Stimulated activated CD4-positive, alpha-beta T cell treated with anti-CD3 and anti-CD28 coated beads, Interleukin-2, amount 100 ng/mL, for 4 hours (primary cell): ENCODE measurements around the gene ISLR.

Source experiments
- DNase-seq: peaks from one replicate; pipeline ENCODE4 v3.0.0-alpha.2; 2020; ENCODE audit warnings: low read depth

ISLR gene

DNA sequence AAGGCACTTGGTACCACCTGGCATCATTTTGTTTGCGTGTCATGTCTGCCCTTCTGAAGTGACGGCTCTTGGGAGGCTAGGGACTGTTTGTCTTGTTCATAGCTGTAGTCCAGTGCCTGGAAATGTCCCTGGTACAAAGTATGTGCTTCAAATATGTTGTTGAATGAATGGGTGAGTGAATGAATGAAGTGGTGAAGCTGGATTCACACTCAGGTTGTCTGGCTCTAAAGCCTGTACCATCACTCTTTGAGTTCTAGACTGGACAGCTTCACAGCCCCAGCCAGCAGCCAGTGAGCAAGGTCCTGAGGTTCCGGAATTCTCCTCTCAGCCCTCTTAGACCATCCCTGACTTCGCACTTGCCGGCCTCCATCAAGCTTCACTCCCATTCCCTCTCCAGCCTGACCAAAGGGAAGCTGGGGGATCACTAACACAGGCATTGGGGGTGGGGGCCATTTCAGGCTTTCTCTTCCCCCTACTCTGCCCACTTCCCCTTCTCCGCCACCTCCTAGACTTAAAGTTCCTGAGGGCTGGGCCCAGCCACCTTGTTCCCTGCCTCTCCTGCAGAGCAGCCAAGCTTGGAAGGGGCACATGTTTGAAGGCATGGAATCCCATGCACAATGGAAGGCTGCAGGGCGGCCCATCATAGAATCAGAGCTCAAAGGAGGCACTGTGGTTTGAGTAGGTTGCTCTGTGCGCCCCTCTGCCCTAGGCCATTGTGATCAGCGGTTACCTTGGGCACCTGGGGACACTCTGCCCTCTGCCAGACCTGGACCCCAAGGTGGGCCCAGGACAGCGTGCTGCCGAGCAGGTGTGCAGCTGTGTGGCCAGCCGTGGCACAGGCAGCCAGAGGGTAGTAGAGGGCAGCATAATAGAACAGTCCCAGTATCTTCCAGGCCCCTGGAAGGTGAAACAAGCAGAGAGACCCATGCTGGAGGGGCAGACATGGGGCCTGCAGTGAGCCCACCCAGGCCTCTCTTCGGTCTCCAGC, 21.4 kb downstream of the ISLR start:
- DNase-seq = no peak

DNA sequence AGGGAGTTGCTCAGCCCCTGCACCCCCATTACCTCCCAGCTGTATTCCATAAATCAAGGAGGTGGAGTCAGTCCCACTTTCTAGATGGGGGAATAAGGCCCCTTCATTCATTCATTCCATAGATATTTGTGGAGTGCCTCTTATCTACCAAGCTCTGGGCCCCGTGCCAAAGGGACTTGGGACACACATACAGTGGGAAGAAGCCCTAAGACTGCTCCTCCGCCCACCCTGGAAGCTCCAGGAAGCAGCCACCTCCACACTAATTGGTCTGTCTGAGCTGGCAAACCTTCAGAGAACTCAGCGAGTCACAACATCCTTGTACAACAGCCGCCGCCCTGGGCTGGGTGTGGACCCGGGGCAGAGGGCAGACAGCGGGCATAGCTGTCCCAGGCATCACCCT, 22.7 kb downstream of the ISLR start:
- no peak for DNase-seq

DNA sequence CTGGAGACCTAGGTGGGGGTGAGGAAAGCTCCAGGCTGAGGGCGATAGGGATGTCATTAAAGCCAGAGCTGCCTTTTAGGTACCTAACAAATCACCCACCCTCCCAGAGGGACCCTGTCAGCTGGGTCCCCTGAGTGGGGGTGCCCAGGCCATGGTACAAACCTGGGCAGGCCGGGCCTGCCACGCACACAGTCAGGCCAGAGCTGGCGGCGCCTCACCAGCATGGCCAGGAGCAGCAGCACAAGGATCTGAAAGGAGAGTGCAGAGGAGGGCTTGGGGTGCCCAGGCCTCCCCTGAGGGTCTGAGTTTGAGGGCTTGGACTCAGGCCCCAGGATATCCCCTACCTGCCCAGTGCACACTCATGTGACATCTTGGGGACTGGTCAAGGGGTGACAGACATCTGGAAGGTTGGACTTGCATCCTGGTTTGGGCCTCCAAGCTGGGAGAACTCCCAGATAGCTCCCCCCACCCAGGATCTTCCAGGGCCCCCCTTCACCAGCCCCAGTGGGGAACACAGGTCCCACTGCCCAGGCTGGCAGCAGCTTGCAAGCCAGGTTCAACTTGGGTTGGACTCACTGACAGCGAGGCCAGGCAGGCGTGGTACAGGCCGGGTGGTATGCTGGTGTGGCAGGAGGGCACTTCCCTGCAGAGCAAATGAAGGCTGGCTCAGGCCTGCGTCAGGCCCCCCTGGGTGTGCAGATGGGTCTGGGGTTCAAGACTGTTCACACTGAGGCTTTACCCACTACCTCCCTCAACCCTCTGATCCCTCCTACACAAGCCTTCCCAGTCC, 23.9 kb downstream of the ISLR start:
- DNase-seq = no peak

DNA sequence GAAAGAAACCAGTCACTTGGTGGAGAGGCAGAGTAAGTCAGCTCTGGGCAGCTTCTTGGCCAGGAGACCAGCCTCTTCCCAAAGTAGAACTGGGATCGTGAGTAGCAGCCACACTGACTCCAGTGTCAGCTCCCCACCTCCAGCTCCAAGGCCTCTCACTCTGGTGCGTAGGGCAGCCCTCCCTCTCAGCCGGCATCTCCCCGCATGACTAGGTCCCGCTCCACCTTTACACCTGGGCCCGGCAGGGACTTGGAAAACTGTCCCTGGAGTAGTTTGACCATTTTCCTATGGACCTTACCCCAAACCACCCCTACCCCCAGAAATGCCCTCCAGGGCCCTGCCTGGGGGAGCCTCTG, 25.8 kb downstream of the ISLR start:
- no peak for DNase-seq

DNA sequence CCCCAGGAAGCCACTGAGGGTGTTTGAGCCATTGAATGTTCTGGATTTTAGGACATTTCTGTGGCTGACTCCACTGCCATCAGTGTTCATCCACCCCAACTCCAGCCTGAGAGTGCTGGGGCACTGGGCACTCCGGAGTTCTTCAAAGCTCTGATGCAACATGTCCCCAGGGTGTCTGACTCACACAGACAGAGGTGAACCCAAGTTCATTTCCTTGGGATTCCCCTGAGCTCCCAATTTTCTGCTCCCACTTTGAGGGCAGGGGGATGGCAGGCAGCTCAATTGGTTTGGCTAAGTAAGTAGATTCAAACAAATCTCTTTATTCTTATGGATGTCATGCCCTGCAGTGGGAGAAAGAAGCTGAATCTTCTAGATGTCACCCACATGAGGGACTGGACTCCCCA, 26.9 kb downstream of the ISLR start:
- no peak for DNase-seq

DNA sequence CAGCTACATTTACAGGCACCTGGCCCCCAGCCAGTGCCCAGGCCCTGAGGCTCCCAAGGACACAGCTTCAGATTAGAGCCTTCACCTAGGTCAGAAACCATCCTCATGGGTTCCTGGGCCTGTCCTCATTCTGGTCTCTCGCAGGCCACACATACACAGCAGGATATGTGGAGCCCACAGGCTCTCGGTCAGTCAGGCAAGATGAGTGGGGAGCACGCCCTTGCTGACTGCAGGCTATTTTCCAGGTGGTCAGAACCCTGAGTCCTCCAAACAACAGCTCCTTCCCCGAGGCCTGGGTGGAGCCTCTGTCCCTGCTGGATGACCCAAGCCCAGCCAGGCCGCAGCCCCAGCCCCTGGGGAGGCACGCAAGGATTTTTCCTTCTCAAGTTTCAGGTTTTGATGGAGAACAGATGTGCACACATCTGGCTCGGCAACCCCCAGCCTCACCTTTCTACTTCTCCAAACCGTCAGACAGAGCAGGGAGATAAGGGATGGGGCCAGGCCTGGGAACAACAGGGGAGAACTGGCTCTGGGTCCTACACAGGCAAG, 27.4 kb downstream of the ISLR start:
- DNase-seq = no peak

DNA sequence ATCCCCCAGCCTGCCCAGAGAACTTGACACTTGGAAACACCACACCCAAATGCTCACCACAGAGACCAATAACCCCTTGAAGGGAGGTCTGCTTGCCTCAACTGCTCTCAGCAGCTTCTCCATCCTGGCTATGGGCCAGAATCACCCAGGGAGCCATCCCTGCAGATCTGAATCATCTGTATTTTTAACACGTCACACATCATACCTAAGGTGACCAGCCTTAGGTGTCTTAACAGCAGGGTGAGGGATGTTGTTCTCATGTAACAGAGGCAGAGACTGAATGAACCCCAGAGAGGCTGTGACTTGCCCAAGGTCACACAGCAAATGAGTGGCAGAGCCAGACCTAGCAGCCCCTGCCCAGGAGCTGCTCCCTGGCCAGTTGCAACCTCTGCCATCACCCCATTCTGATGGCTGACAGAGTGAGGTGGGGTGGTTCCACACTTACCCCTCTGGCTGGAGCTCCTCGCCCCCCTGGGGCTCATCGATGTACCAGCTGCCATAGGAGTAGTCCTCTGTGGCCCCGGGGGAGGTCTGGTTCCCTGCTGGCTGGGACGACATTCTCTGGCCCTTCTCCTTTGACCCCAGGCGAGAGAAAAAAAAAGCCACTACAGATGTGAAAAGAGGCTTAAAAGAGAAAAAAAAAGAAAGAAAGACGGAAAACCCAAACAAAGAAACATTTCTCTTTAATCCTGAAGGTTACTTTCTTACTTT, 28.4 kb downstream of the ISLR start:
- no peak for DNase-seq

DNA sequence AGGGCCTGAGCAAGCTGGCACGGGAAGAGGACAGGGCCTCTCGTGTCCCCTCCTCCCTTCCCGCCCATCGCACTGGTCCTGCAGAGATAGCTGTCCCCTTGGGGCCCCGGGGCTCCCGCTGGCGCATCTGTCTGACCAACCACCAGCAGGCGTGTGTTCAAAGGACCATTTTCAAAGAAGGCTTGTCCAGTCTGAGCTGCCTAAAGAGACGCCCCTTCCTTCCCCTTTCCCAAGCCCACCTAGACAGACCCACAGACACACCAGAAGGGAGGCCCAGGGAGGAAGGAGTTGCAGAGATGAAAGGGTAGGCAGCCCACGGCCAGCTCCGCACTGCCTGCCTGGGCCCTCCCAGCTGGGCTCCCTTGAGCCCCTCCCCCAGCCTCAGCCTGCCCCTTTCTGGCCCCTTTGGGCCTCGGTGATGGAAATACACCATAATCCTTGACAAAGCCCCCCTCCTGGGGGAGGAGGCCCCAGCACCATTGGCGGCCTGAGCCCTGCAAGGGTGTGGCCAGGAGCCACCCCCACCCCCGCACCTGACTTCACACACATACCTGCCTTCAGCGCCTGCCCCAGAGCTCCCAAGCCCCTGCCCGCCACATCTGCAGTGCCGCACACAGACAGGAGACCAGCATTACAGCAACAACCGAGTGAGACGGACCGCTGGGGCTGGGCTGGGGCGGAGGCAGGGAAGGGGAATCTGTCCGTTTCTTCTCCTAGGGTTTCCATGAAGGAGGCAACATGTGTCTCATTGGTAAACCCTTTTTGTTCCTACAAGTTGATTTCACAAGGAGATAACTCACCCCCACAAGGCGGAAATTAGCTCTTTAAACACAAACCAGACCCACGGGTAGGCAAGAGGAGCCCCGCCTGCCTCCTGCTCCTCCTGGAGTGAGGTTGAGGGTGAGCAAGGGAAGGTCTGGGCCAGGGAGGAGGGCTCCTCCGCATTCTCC, 29.2 kb downstream of the ISLR start, which contains the start of gene STRA6:
Gene STRA6, minus strand, starts transcription at position 336 of the 950 bp plus-strand sequence. CDS start 520 bp downstream, outside the sequence.
- no peak for DNase-seq

DNA sequence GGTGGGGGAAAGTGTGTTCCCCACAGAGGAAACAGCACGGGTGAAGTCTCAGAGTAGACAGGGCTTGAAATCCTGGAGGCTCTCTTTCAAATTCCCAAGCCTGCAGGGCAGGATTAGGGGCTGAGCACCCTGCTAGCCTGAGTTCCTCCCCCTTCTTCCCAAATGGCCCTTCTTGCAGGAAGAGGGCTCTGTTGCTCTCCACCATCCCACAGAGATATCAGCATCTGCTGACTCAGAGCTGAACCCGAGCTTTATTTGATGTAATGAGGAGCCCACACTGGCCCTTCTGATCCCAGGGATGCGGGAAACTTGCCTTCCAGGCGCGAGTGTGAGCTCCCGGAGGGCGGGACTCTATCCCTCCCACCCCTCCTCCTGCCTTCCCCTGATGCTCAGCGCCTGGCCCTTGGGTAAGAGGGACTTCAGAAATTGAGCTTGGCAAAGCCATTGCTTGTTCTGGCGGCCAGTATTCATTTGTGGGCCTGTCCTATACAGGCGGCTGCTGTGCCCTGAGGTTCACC, 30.5 kb downstream of the ISLR start:
- DNase-seq = no peak

DNA sequence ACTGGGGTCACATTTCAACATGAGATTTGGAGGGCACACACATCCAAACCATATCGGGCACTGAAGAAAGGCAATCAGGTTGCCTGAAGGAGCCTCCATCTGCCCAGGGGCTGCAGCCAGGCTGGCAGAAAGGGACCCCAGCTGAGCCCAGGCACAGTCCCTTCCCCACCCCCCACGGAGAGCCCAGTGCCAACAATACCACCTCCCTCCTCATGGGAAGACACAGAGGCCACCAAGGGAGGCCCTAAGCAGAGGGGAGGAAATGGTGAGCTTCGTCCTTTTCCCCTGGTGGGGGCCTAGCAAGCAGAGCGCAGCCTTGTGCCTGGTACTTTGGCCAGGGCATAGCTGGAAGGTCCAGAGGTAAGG, 32.1 kb downstream of the ISLR start:
- no peak for DNase-seq

DNA sequence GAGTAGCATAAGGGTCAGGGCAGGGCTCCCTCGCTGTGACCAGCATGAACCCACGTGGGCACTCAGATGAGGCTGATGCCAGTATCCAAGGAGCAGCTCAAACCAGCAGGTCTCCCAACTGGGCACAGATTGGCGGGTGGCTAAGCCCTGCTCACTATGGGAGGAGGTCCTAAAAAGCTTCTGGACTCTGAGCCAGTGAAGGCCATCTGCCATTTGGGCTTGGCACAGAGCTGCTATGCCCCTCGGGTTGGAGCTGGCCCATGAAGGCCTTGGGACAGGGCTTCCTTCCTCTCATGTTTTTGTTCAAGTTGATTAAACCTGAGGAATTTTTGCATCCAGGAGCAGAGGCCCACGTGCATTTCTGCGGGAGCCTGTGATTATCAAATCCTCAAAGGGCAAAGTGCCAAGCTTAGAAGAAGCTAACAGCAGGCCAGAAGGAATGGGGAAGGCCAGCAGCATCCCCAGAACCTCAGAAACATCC, 33.3 kb downstream of the ISLR start:
- DNase-seq = no peak

DNA sequence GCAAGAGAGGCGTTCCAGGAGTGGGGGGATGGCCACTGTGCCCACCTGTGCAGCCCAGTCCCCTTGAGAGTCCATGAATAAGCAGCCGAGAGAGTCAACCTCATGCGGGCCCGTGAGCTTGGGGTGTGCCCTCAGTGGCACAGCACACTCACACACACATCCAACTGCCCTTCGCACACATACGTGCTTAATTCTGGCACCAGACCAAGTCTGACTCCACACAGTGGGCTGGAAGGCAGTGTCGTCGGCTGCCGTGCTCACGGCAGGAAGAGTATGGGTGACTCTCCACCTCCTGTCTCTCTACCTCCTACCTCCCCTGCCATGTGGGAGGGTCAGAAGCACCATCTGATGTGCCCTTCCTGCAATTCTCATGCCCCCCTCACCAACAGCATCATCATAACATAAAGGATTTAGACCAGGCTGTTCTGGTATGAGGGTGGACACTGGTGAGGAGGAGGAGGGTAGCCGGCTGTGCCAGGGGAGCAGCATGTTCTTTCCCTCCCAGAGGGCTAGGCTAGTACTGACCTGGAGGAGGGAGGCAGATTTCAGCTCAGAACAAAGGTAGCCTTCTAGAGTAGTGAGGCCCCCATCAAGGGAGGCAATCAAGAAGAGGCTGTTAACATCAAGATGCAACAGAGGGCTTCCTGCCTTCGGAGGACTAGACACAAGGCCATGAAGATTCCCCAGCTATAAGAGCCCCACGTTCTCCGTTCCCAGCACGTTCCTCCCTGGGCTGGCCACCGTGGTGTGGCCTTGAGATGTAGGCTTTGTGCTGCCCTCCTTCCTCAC, 34.3 kb downstream of the ISLR start:
- no peak for DNase-seq

DNA sequence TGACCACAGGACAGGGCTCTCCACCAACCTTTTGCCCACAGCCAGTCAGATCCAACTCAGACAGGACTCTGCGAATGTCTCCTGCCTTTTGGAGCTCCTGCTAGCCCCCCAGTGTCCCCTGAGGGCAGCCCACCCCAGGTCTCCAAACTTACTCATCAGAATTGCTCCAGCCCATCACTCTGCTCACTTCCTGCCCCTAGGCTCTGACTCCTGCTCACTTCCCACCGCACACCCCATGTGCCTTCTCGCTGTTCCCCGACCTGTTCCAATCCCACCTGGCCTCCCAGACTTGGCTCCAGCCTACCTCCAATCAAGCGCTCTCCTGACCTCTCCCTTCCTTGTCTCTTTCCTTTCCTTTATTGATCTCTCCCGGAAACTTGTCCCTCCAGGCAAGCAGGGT, 35.0 kb downstream of the ISLR start:
- no peak for DNase-seq

DNA sequence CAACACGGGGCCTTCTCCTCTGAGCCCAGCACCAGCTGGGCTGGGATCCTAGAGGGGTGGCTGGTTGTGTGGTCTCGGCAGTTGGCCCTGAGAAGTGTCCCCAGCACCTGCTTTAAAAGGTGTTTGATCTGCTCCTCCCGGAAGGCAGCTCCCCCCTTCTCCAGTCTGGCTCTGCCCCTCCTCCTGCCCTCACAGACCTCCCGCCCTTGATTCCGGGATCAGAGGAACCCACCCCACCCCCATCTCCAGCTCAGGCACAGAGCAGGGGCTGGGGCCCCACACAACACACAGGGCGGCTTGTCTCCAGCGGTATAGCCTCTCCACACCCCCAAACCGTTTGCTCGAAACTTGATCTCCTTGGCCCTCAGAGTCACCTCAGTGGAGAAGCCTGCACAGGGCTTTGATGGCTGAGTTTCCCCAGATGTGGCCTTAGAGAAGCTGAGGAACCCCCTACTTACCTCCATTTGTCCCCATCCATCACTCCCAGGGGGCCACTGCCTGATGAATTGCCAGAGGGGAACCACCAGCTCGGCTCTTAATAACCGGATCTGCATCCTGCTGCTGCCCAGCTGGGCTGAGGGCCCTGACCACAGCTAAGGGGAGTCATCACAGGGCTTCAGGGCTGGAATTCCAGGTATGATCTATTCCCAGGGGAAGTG, 35.5 kb downstream of the ISLR start:
- no peak for DNase-seq

DNA sequence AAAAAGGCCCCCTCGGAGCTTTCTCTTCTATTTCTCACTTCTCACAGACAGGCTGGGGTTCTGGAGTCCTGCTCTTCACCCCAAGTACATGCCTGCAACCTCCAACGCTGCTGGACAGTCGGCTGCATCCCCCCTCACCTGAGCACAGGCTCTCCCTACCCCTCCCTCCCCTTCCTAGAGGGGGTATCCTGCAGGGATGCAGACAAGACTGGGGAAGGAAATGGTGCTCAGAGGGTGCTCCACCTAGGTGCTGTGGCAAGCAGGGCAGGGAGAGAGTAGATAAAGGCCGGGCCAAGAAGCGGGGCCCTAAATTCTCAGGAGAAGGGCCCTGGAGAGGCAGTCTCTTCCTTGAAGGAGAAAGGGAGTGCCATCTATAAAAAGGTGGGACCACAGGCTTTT, 36.0 kb downstream of the ISLR start:
- no peak for DNase-seq

DNA sequence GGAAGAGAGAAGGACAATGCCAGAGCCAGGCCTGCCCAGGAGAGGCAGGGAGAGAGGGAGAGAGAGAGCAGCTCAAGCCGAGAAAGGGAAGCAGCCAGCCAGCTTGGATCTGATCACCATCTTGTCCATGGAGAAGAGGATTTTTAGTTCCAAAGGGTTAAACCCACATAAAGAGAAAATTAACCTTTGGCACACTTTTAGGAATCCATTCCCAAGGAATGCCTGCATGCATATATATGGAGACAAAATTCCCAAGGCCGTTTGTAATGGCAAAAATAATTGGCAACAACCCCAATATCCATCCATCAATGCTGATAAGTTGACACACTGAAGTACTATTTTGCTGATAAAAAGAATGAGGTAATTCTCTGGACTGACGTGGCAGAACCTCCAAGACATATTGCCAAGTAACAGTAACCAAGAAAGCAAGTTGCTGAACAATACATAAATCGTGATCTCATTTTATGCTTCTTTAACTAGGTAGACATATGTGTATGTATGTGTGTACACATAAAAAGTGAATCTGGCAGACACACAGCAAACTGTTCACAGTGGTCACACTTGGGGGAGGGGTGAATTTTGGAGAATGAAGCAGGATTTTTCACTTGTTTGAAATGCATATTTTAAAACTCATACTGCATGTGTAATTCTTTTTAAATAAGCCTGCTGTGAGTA, 36.6 kb downstream of the ISLR start:
- no peak for DNase-seq

DNA sequence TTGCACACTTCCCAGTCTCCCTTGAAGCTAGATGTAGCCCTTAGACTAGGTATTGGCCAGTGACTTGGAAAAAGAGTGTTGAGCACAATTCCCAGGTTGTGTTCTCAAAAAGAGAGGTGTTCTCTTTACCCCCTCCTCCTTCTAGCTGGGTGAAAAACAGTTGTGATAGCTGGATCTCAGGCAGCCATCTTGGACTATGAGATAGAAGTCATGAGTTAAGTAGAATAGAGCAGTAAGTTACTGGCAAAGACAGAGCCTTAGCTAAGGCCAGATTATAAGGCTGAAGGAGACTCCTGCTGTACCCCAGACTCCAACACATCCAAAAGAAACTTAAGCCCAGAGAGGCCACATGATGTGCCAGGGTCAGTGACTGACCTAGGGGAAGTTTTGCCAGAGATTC, 37.2 kb downstream of the ISLR start:
- no peak for DNase-seq

DNA sequence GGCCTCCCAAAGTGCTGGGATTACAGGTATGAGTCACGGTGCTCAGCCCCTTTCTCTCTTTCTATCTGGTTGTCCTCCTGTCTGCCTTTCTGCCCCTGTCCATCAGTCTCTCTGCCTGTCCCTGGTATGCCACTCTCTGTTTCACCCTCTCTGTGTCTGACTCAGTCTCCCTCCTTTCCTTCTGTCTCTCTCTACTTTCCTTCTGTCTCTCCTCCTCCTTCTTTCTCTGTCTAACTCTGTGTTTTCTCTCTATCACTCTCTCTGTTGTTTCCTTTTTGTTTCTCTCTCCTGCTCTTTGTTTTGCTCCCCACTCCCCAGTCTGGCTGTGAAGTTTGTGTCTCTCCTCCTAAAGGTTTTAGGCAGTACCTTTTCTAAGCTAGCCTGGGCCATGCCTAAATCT, 38.1 kb downstream of the ISLR start:
- no peak for DNase-seq

DNA sequence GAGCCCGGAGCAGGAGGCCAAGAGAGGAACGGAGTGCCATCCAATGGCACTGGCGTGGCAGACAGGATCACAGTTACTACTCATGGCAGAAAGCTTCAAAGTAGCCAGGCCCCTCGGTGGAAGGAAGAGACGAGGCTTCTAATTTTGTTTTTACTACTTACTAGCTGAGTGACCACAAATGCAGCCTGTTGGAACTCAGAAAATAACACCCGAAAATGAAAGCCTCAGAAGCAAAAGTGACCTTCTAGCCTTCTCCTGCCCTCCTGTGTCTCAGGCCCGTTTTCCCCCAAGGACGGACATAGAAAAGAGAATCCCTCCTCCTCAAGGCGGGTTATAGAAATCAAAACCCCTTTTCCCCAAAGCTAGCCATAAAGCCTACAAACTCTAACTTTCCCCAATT, 39.0 kb downstream of the ISLR start:
- no peak for DNase-seq
